ENCODE data around the gene ZNF846. TPM values are rescaled to one million over a fixed set of nuclear protein-coding genes. Genes with fewer than 3 reads are reported as not detected.
A peak's percentile ranks its signal among the peaks of the same experiment; 100 is the strongest.

ZNF846 gene
- total RNA-seq, 1 donor from 2014 or later: 32.1 TPM

GRCh38 chr19:9801976-9802375, 33.4 kb upstream of the ZNF846 start:
- no peak for DNase-seq (ENCODE audit: low spot score in 2 of 2, unreplicated experiment in 2 of 2)
- TF ChIP-seq, protein P1, sequence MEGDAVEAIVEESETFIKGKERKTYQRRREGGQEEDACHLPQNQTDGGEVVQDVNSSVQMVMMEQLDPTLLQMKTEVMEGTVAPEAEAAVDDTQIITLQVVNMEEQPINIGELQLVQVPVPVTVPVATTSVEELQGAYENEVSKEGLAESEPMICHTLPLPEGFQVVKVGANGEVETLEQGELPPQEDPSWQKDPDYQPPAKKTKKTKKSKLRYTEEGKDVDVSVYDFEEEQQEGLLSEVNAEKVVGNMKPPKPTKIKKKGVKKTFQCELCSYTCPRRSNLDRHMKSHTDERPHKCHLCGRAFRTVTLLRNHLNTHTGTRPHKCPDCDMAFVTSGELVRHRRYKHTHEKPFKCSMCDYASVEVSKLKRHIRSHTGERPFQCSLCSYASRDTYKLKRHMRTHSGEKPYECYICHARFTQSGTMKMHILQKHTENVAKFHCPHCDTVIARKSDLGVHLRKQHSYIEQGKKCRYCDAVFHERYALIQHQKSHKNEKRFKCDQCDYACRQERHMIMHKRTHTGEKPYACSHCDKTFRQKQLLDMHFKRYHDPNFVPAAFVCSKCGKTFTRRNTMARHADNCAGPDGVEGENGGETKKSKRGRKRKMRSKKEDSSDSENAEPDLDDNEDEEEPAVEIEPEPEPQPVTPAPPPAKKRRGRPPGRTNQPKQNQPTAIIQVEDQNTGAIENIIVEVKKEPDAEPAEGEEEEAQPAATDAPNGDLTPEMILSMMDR (IDR thresholded peaks at IDR 0.05; ENCODE audit: unreplicated experiment): no peak
- peaks cover 7% of the 10 kb centered on the region for H3K36me3 Mint-ChIP-seq
- no peak overlapping the region for H3K4me3 Mint-ChIP-seq
- H3K27me3 Mint-ChIP-seq (ENCODE audit: low read depth): no peaks in the 10 kb centered on the region
- H3K9me3 Mint-ChIP-seq: no peaks in the 10 kb centered on the region
- peaks cover 3% of the 10 kb centered on the region for H3K4me1 Mint-ChIP-seq
- no peak overlapping the region for H3K27ac Mint-ChIP-seq

DNA sequence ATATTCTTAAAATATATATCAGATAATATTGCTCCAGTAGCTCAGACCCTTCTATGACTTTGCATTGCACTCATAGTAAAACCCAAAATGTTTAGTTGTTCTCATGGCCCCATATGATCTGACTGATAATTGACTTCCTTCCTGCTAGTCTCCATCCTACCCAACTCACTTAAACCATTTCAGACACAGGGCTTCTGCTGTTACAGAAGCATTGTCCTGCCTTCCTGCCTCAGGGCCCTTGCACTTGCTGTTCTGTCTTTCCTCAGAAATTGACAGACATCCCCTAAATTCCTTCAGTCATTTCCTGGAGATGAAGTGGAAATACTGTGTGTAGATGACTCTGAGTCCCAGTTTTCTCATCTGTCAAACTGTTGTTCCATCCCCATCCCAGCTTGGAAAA, 30.6 kb upstream of the ZNF846 start:
- H3K9me3 Mint-ChIP-seq: no peaks in the 10 kb centered on the region

DNA sequence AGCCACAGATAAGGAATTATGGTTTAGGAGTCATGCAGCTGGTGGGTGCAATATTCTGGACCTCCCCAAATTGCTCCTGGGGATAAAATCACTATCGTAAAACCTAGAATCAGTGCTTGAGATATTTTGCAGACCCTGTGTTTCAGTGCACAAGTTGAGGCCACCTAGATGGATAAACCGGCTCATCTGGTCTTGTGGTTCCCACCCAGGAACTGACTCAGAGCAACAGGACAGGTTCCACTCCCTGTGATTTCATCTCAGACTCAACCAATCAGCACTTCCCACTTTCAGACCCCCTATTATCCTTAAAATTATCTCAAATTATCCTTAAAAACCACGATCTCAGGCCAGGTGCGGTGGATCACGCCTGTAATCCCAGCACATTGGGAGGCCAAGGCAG, 29.3 kb upstream of the ZNF846 start:
- DNase-seq (ENCODE audit: low spot score in 2 of 2, unreplicated experiment in 2 of 2): no peak
- TF ChIP-seq, protein P1 (IDR thresholded peaks at IDR 0.05; ENCODE audit: unreplicated experiment): no peak
- Mint-ChIP-seq H3K36me3 (no peaks in the 10 kb centered on the region), H3K9me3 (no peaks in the 10 kb centered on the region), H3K4me3 (no peak overlapping the region), H3K27me3 (ENCODE audit: low read depth) (no peaks in the 10 kb centered on the region), H3K27ac (peak overlapping the region; percentile 30), H3K4me1 (peaks cover 4% of the 10 kb centered on the region)

More for the DNA sequence above, 30.6 kb upstream of the ZNF846 start:
- no peak for DNase-seq (ENCODE audit: low spot score in 2 of 2, unreplicated experiment in 2 of 2)
- Mint-ChIP-seq H3K27me3 (ENCODE audit: low read depth) (no peaks in the 10 kb centered on the region), H3K4me3 (no peak overlapping the region), H3K27ac (no peak overlapping the region), H3K36me3 (peaks cover 6% of the 10 kb centered on the region), H3K4me1 (peaks cover 4% of the 10 kb centered on the region)
- TF ChIP-seq, protein P1 (IDR thresholded peaks at IDR 0.05; ENCODE audit: unreplicated experiment): no peak

GRCh38 chr19:9796113-9796773, 27.7 kb upstream of the ZNF846 start:
- H3K4me3 Mint-ChIP-seq: no peak overlapping the region
- H3K36me3 Mint-ChIP-seq: no peaks in the 10 kb centered on the region
- H3K9me3 Mint-ChIP-seq: no peaks in the 10 kb centered on the region
- DNase-seq (ENCODE audit: low spot score in 2 of 2, unreplicated experiment in 2 of 2): peak; percentile 53 to 76
- H3K27me3 Mint-ChIP-seq (ENCODE audit: low read depth): no peaks in the 10 kb centered on the region
- TF ChIP-seq, protein P1 (IDR thresholded peaks at IDR 0.05; ENCODE audit: unreplicated experiment): peak; percentile 33
- H3K27ac Mint-ChIP-seq: peak overlapping the region; percentile 86
- peaks cover 8% of the 10 kb centered on the region for H3K4me1 Mint-ChIP-seq

- Mint-ChIP-seq H3K36me3 (no peaks in the 10 kb centered on the region), H3K27me3 (ENCODE audit: low read depth) (no peaks in the 10 kb centered on the region), H3K27ac (peak overlapping the region; percentile 84), H3K4me1 (peaks cover 29% of the 10 kb centered on the region), H3K9me3 (no peaks in the 10 kb centered on the region), H3K4me3 (peak overlapping the region; percentile 82)
- TF ChIP-seq, protein P1 (IDR thresholded peaks at IDR 0.05; ENCODE audit: unreplicated experiment): no peak
- no peak for DNase-seq (ENCODE audit: low spot score in 2 of 2, unreplicated experiment in 2 of 2)
Measured at GRCh38 chr19:9793071-9793591, 24.6 kb upstream of the ZNF846 start.

Measured in mesothelial cell of epicardium (in vitro differentiated cells).